ENCODE data around the gene ARMH1.
A peak's percentile ranks its signal among the peaks of the same experiment; 100 is the strongest.

ARMH1 gene

DNA sequence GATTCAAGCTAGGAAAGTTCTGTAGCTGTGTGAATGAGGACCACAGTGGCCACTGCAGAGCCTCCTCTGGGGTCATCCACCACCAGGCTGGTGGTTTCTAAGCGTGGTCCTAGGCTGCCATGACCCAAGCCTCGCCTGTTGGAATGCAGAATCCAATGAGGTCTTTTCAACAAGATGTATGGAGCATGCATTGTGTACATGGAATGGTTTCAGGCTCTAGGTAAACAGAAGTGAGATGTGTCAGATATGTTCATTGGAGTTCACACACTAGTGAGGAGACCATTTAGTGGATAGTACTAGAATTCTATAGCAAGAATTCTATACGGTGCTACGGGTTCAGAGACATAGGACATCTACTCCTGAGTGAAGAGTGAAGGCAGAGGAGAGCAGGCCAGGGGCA lies 45.8 kb downstream of the ARMH1 start:
- no peak for DNase-seq
- Mint-ChIP-seq H3K27ac (no peak overlapping the region), H3K4me3 (no peak overlapping the region), H3K27me3 (ENCODE audit: low read depth, poor library complexity) (peaks cover 7% of the 10 kb centered on the region), H3K9me3 (no peaks in the 10 kb centered on the region), H3K36me3 (ENCODE audit: low read depth) (no peaks in the 10 kb centered on the region), H3K4me1 (peaks cover 45% of the 10 kb centered on the region)
- TF ChIP-seq, protein P1, sequence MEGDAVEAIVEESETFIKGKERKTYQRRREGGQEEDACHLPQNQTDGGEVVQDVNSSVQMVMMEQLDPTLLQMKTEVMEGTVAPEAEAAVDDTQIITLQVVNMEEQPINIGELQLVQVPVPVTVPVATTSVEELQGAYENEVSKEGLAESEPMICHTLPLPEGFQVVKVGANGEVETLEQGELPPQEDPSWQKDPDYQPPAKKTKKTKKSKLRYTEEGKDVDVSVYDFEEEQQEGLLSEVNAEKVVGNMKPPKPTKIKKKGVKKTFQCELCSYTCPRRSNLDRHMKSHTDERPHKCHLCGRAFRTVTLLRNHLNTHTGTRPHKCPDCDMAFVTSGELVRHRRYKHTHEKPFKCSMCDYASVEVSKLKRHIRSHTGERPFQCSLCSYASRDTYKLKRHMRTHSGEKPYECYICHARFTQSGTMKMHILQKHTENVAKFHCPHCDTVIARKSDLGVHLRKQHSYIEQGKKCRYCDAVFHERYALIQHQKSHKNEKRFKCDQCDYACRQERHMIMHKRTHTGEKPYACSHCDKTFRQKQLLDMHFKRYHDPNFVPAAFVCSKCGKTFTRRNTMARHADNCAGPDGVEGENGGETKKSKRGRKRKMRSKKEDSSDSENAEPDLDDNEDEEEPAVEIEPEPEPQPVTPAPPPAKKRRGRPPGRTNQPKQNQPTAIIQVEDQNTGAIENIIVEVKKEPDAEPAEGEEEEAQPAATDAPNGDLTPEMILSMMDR (IDR thresholded peaks at IDR 0.05) = no peak

DNA sequence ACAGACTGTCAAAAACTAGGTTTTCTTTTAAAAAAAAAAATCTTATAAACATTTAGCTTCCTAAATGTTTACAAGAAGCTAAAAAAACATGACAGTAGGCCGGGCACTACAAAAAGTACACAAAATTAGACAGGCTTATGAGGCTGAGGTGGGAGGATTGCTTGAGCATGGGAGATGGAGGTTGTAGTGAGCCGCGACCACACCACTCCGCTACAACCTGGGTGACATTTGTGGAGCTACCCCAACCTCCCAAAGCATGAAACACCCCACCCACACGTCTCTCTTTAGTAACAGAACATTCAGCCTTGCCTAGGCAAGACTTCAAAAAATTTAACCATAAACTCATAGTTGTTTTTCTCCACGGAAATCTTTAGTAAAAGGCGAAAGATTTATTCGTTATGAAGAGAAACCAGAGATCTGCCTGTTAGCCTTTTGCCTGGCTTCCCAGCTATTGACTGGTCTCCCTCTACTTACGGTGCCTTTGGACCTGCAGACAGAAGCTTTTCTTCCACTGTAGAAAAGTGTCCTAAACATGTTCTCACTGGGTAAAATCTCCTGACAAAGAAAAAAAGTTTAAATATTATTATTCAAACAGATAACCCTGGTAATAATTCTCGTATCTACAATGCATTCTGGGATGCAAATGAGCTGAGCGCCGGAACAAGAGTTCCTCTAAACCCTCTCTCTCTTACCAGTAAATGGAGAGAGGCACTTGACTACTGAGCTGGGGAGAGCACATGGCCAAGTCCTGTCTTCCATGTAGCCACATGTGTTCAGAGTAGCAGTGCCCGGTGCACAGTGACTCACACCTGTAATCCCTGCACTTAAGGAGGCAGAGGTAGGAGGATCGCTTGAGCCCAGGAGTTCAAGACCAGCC lies 47.2 kb downstream of the ARMH1 start:
- DNase-seq = no peak
- no peaks in the 10 kb centered on the region for H3K36me3 Mint-ChIP-seq (ENCODE audit: low read depth)
- H3K27ac Mint-ChIP-seq = peak overlapping the region; percentile 99
- H3K27me3 Mint-ChIP-seq (ENCODE audit: low read depth, poor library complexity) = peaks cover 7% of the 10 kb centered on the region
- peaks cover 37% of the 10 kb centered on the region for H3K4me1 Mint-ChIP-seq
- H3K4me3 Mint-ChIP-seq = no peak overlapping the region
- H3K9me3 Mint-ChIP-seq = no peaks in the 10 kb centered on the region
- TF ChIP-seq, protein P1 (IDR thresholded peaks at IDR 0.05) = no peak

DNA sequence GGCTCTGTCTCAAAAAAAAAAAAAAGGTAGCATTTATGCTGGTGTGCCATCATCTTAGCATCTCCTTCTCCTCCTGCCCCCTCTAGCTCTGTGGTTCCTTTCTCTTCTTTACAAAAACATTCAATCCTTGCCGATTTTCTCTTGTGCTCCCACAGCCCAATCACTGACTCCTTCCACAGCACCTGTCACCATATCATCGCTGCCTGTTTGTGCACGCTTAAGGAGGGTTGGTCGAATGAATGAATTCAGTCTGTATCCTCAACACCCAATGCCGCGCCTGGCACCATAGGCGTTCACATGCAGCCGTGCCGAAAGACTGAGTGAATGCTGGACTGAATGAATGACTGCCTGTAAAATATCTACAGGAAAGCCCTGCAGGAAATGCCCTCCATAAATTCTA lies 48.5 kb downstream of the ARMH1 start:
- no peaks in the 10 kb centered on the region for H3K36me3 Mint-ChIP-seq (ENCODE audit: low read depth)
- no peaks in the 10 kb centered on the region for H3K9me3 Mint-ChIP-seq
- no peak overlapping the region for H3K27ac Mint-ChIP-seq
- no peak for DNase-seq
- H3K4me1 Mint-ChIP-seq = peaks cover 32% of the 10 kb centered on the region
- TF ChIP-seq, protein P1 (IDR thresholded peaks at IDR 0.05) = no peak
- no peak overlapping the region for H3K4me3 Mint-ChIP-seq
- H3K27me3 Mint-ChIP-seq (ENCODE audit: low read depth, poor library complexity) = peaks cover 7% of the 10 kb centered on the region

DNA sequence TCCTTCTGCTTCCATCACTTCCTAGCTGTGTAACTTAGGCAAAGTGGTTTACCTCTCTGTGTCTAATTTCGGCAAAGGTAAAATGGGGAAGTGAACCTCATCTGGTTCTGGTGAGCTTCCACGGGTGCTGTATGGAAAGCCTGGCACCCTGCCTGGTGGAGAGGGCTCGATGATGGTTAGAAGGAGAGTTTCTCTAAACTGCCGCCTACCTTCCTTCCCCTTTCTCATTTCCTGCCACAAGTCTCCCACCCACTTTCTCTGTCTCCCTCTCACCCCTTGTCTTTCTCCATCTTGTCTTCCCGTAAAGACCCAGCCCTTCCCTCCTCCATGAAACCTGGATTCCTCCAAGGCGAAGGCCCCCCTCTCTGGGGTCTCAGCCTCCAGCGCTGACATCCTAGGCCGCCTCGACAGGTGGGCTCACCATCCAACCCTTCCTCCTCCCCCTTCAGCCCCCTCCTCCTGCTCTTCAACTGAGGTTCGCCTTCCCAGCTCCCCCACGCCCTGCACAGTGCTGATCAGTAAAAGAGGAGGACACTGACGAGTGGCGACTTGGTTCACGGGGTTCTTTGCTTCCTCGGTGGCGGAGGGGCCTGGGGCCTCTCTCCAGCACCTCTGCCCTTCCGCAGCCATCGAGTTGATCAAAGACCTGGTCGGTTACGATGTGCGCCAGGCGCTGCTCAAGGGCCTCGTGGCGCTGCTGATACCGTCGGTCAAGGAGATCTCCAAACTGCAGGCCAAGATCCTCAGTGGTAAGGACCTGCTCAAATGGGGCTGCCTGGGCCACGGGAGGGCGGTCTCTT lies 49.2 kb downstream of the ARMH1 start:
- Mint-ChIP-seq H3K27ac (no peak overlapping the region), H3K9me3 (no peaks in the 10 kb centered on the region), H3K4me1 (peaks cover 32% of the 10 kb centered on the region), H3K4me3 (no peak overlapping the region), H3K27me3 (ENCODE audit: low read depth, poor library complexity) (peaks cover 7% of the 10 kb centered on the region), H3K36me3 (ENCODE audit: low read depth) (no peaks in the 10 kb centered on the region)
- TF ChIP-seq, protein P1 (IDR thresholded peaks at IDR 0.05) = no peak
- DNase-seq = no peak

DNA sequence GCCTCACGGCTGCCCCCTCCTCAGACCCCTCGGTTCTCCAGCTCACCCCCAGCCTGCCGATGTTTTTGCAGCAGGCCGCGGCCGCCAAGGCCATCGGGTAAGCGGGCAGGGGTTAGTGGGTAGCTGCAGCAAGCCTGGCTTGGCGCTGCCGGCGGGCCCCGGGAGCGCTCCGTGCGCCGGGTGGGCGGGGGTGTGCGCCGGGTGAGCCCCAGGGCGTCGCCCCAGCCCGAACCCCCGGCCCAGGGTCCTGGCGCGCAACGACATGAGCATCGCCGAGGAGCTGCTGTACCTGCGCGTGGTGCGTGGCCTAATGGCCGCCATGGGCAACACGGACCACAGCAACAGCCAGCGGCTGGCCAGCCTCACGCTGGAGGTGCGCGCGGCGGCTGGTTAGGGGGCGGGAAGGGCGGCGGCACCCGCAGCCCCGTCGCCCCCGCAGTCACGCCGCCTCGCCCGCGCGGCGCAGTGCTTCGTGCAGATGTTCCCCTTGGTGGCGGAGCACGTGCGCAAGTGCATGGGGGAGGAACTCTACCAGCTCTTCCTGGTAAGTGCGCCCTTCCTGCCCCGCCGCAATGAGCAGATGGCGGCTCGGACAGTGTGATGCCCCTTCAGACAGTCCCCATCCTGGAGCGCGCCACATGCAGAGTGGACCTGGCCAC lies 49.9 kb downstream of the ARMH1 start:
- Mint-ChIP-seq H3K4me1 (peaks cover 37% of the 10 kb centered on the region), H3K27me3 (ENCODE audit: low read depth, poor library complexity) (peaks cover 7% of the 10 kb centered on the region), H3K27ac (no peak overlapping the region), H3K36me3 (ENCODE audit: low read depth) (no peaks in the 10 kb centered on the region), H3K4me3 (no peak overlapping the region), H3K9me3 (no peaks in the 10 kb centered on the region)
- no peak for DNase-seq
- TF ChIP-seq, protein P1 (IDR thresholded peaks at IDR 0.05) = no peak

Data from nephron progenitor cell (in vitro differentiated cells).